Measurements from ENCODE around the gene TGFB2.
A peak's percentile ranks its signal among the peaks of the same experiment; 100 is the strongest.

The TGFB2 gene

GRCh38 chr1:218332416-218332815 is 12.7 kb upstream of the TGFB2 start:
- no peak for DNase-seq (ENCODE audit: low read depth in 2 of 2)

- no peak for DNase-seq (ENCODE audit: low read depth in 2 of 2)
Observed at GRCh38 chr1:218336328-218336727, 8.8 kb upstream of the TGFB2 start.

- DNase-seq (ENCODE audit: low read depth in 2 of 2) = no peak
Observed at GRCh38 chr1:218339267-218339831, 5.8 kb upstream of the TGFB2 start.

GRCh38 chr1:218341325-218341724 is 3.8 kb upstream of the TGFB2 start:
- DNase-seq (ENCODE audit: low read depth in 2 of 2) = no peak

GRCh38 chr1:218342091-218342490 is 3.0 kb upstream of the TGFB2 start:
- DNase-seq (ENCODE audit: low read depth in 2 of 2) = no peak

- no peak for DNase-seq (ENCODE audit: low read depth in 2 of 2)
Observed at GRCh38 chr1:218345673-218346390, 696 bp downstream of the TGFB2 start.

GRCh38 chr1:218346391-218347204 is 1.5 kb downstream of the TGFB2 start:
- no peak for DNase-seq (ENCODE audit: low read depth in 2 of 2)

GRCh38 chr1:218347336-218347722 is 2.2 kb downstream of the TGFB2 start:
- no peak for DNase-seq (ENCODE audit: low read depth in 2 of 2)

- no peak for DNase-seq (ENCODE audit: low read depth in 2 of 2)
Observed at GRCh38 chr1:218347723-218348627, 2.8 kb downstream of the TGFB2 start.

GRCh38 chr1:218348628-218349071 is 3.5 kb downstream of the TGFB2 start:
- no peak for DNase-seq (ENCODE audit: low read depth in 2 of 2)

GRCh38 chr1:218349348-218350034 is 4.4 kb downstream of the TGFB2 start:
- no peak for DNase-seq (ENCODE audit: low read depth in 2 of 2)

- no peak for DNase-seq (ENCODE audit: low read depth in 2 of 2)
Observed at GRCh38 chr1:218350035-218350525, 4.9 kb downstream of the TGFB2 start.

- peak; percentile 90 for DNase-seq (ENCODE audit: low read depth in 2 of 2)
Observed at GRCh38 chr1:218350801-218351266, 5.7 kb downstream of the TGFB2 start.

GRCh38 chr1:218351391-218352074 is 6.4 kb downstream of the TGFB2 start:
- DNase-seq (ENCODE audit: low read depth in 2 of 2) = no peak

- no peak for DNase-seq (ENCODE audit: low read depth in 2 of 2)
Observed at GRCh38 chr1:218352075-218352438, 6.9 kb downstream of the TGFB2 start.

GRCh38 chr1:218353656-218354055 is 8.5 kb downstream of the TGFB2 start:
- DNase-seq (ENCODE audit: low read depth in 2 of 2) = no peak

GRCh38 chr1:218355278-218355677 is 10.1 kb downstream of the TGFB2 start:
- DNase-seq (ENCODE audit: low read depth in 2 of 2) = no peak

- DNase-seq (ENCODE audit: low read depth in 2 of 2) = no peak
Observed at GRCh38 chr1:218357211-218357892, 12.2 kb downstream of the TGFB2 start.

- no peak for DNase-seq (ENCODE audit: low read depth in 2 of 2)
Observed at GRCh38 chr1:218357893-218358232, 12.7 kb downstream of the TGFB2 start.
